Articular chondrocyte of knee joint (primary cell): ENCODE data around the gene CHURC1. TPM values are rescaled to one million over a fixed set of nuclear protein-coding genes. Genes with fewer than 3 reads are reported as not detected.

Experiments used
- small RNA-seq: library from RNA; depleted of rRNA; stranded (forward); fragments of <200 nt; gene quantifications from one replicate; pipeline ENCODE3, GENCODE V24; 2012
- total RNA-seq: library from RNA; depleted of rRNA; stranded (reverse); fragments of >200 nt; gene quantifications from 2 replicates; pipeline ENCODE4 v1.2.3, GENCODE V29; 2012

Gene CHURC1
- total RNA-seq, result 64.1 and 89.1 TPM in 2 replicates

DNA sequence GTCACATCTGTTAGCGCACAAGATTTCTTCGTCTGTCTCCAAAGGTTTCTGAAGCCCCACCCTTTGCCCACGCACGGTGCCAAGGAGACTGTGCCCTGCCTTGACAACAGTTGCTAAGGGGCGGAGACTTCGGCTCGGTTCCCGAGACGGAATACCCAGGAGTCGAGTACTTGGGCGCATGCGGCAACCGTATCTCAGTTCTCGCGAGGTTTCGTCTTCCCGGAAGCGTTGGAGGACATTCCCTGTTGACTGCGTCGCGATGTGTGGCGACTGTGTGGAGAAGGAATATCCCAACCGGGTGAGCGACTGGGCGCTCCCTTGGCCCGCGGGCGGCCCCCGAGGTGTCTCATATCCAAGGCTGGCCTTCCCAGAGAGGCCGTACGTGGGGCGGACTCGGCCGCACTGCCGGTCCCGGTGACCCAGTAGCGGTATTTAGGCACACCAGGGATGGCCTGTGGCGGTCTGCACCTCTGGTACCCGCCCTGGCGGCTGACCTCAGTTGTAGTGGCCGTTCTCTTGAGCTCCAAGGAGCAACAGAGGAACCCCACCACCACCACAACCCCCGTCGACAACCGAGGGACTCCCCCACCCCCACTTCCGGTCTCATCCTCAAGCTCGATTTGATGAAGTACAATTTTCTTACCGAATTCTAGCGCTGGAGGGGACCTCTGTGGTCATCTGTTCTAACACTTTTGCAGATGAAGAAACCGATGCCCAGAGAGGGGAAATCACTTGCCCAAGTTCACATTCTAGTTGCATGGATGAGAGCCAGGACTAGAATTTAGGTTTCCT is at the start of gene CHURC1:
Gene CHURC1, plus strand, starts transcription at position 219 of the 792 bp plus-strand sequence. Its CDS starts 41 bp downstream, at position 260.

DNA sequence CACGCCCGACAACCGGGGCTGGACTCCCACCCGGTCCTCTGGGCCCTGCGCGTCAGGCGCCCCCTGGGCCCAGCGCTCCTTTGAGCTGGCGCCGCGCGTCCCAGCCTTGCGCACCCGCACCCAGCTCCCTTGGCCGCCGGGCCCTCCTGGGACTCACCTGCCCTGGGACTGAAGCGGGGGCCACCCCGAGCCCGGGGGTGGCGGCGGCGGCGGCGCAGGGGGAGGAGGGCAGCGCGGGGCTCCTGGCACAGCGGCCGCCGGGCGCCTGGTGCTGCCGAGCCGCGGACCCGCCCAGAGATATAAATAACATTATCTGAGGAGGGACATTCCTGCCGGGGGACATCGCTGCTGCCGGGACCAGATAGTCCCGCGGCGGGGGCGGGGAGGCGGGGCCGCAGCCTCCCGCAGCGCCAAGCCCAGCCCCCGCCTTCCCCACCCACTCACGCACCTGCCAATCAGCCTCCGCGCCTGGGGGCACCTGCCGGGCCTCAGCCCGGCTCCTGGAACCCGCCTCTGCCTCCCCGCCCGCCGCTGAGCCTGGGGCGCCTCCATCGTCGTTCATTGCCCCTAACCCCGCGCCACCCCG is 34.5 kb upstream of the CHURC1 start, which contains the start of gene SPTB:
Gene SPTB, minus strand, starts transcription at position 273 of the 586 bp plus-strand sequence. CDS start 56,813 bp downstream, outside the sequence.

DNA sequence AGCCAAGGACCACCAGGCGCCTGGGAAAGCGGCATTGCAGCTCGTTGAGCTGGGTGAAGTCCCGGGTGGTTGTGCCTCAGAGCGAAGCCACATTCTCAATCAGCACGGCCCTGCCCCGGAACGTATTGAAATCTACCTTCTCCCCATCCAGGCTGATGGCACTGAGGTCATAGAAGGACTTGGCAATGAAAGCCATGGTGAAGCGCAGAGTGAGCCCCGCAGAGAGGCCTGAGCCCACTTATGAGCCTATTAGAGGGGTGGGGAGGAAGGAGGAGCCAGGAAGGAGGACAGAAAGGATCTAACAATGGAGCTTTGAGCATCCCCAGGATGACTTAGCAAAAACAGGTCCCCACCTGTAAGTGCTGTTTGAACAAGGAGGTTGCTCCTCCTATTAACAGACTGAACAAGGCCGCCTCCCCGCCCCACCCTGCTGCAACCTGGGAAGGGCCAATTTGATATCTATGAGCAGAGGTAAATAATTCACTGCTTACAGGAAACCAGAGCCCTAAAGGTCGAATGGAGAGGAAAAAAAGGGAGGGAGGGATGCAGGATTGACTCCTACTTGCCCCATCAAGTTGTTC is 28.4 kb downstream of the CHURC1 start, which contains the start of gene GPX2:
Gene GPX2, minus strand, starts transcription at position 215 of the 581 bp plus-strand sequence. Its CDS starts 19 bp downstream, at position 196.

DNA sequence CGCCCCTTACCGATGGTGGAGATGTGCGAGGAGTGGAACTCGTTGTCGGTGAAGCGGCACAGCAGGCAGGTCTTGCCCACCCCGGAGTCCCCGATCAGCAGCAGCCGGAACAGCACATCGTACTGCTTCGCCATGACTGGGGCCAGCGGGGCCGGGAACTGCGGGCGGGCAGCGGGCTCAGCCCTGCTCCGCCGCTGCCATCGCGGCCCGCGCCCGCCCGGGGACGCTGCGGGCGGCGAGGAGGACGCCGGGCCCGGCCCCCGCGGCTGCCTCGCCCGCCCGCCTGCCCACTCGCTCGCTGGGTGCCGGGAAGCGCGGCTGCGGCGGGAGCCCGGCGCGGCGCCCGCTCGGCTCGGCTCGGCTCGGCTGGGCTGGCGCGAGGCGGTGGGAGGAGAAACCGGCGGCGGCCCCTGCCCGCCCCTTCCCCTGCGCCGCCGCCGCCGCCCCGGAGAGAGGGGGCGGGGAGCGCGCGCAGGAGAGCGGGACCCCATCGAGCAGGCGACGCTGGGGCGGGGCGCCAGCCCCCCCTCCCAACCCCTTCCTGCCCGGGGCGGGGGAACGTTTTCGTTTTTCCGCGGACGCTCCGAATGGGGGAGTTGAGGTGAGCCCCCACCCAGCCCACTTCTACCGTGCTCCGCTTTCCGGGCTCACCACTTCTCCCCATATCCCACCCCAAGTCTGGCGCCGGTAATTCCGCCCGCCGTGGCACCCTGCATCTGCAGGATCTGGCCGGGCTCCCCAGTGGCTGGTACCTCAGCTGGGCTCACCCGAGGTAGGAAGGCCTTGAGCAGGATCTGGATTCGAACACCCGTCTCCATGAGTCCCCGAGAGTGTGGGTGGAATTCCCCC is 57.9 kb downstream of the CHURC1 start, which contains the start of gene RAB15:
Gene RAB15, minus strand, starts transcription at position 394 of the 849 bp plus-strand sequence. Its CDS starts 260 bp downstream, at position 134.

Small RNA genes lying within 50 kb of the gene (small RNA-seq; reads per million reads assigned to genes)
- not detected for gene RPPH1-2P

Other genes starting within 250 kb of the CHURC1 start
- gene PLEKHG3, start 210.0 kb upstream of the CHURC1 start, total RNA-seq, result 15.5 and 16.8 TPM in 2 replicates
- 0.11 and 0.13 TPM in 2 replicates for gene SPTB, start 34.5 kb upstream of the CHURC1 start, total RNA-seq
- not detected in 2 replicates for gene GPX2, start 28.3 kb downstream of the CHURC1 start, total RNA-seq
- 5.5 and 6.0 TPM in 2 replicates for gene RAB15, start 57.9 kb downstream of the CHURC1 start, total RNA-seq
- 13.7 and 15.5 TPM in 2 replicates for gene FNTB, start 72.4 kb downstream of the CHURC1 start, total RNA-seq
- 63.8 and 69.5 TPM in 2 replicates for gene MAX, start 188.1 kb downstream of the CHURC1 start, total RNA-seq